ENCODE data around the gene RBP2.

- TF ChIP-seq, protein P1, sequence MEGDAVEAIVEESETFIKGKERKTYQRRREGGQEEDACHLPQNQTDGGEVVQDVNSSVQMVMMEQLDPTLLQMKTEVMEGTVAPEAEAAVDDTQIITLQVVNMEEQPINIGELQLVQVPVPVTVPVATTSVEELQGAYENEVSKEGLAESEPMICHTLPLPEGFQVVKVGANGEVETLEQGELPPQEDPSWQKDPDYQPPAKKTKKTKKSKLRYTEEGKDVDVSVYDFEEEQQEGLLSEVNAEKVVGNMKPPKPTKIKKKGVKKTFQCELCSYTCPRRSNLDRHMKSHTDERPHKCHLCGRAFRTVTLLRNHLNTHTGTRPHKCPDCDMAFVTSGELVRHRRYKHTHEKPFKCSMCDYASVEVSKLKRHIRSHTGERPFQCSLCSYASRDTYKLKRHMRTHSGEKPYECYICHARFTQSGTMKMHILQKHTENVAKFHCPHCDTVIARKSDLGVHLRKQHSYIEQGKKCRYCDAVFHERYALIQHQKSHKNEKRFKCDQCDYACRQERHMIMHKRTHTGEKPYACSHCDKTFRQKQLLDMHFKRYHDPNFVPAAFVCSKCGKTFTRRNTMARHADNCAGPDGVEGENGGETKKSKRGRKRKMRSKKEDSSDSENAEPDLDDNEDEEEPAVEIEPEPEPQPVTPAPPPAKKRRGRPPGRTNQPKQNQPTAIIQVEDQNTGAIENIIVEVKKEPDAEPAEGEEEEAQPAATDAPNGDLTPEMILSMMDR (IDR thresholded peaks at IDR 0.05; ENCODE audit: insufficient read depth, low read depth, low read length), result no peak
- no peak for TF ChIP-seq EZH2 (IDR thresholded peaks at IDR 0.05; ENCODE audit: insufficient read depth, low read length)
These were observed 41.2 kb upstream of the RBP2 start for GRCh38 chr3:139517321-139518065.
